ENCODE measurements around the gene RNF224.

RNF224 gene

DNA sequence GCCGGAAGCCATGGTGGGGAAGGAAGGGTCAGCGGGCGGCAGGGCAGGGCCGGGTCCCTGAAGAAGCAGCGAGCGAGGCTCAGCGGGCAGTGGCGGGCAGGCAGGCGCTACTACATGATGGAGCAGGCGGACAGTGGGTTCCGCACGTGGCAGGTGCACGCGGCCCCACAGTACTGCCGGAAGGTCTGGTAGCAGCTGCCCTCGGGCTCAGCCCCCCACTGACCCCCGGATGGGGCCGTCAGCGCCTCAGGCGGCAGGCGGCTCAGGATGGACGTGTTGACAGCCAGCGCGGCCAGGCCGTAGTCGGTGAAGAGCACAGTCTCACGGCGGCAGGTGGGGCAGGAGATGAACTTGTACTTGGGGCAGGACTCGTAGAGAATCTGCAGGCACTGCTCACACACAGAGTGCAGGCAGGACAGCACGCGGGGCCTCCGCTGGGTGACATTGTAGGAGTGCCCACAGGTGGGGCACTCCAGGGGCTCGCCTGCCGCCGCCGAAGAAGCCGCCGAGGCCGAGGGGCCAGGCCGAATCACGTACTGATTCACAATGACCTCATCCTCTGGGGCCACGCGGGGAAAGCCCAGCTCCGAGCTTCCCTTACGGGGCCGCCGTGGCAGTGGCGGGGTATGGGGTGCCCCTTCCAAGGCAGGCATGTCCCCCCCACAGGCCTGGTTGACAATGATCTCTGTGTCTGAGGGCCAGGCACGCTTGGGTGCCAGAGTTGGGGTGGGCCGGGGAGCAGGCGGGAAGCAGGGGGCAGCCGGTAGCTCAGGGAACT lies 6.8 kb upstream of the RNF224 start:
- in situ Hi-C loops (cut with HindIII; ENCODE audit: low pct_unique_long_range_greater_than_20kb, low sequenced_read_pairs), result no loop called here
- no peak for DNase-seq (ENCODE audit: low read depth in 1 of 2, low spot score in 1 of 2)
- TF ChIP-seq JUND (IDR thresholded peaks at IDR 0.05; ENCODE audit: low read depth), result no peak

DNA sequence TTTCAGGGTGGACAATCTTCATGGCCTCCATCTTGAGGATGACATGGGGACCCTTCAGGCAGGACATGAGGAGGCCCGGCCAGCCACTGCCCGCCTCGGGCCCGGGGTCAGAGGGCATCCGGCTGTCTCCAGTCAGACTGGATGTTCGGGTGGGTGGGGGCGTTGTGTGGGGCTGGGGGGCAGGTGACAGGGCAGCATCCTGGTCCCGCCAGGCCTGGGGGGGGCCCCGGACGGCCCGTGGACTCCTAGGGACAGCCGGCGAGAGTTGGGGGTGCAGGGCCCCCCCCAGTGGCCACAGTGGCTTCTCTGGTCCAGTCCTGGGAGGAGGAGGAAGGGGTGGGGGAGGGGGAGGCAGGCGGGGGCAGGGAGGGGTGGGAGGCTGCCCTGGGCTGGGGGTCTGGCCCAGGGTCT lies 6.2 kb upstream of the RNF224 start:
- in situ Hi-C loops (cut with HindIII; ENCODE audit: low pct_unique_long_range_greater_than_20kb, low sequenced_read_pairs), result no loop called here
- DNase-seq (ENCODE audit: low read depth in 1 of 2, low spot score in 1 of 2), result no peak
- no peak for TF ChIP-seq JUND (IDR thresholded peaks at IDR 0.05; ENCODE audit: low read depth)

DNA sequence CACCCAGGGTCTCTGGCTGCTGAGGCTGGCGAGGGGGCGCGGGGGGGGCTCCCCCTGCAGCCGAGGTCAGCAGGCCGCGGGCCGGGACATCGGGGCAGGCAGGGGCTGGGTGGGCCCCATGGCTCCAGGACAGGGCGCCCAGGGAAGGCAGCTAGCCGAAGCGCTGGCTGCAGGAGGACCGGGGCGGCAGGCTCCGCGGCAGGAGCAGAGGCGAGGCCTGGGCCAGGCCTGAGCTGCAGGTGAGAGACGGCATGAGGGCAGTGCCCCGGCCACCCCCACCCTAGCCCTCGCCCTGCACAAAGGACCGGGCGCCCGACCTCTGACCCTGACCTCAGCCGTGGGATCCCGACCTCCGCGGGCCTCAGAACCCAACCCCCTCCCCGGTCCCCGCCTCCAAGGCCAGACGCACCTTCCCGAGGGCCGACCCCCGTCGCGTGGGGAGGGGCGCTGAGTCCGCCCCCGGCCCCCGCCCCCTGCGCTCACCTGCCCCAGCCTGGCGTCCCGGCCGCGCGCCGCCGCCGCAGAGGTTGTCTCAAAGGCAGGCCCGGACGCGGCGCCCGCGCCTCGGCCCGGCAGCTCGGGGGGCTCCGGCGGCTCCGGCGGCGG lies 5.7 kb upstream of the RNF224 start:
- in situ Hi-C loops (cut with HindIII; ENCODE audit: low pct_unique_long_range_greater_than_20kb, low sequenced_read_pairs), result no loop called here
- peak in 1 of 2 experiments; percentile 55 for DNase-seq (ENCODE audit: low read depth in 1 of 2, low spot score in 1 of 2)
- no peak for TF ChIP-seq JUND (IDR thresholded peaks at IDR 0.05; ENCODE audit: low read depth)

DNA sequence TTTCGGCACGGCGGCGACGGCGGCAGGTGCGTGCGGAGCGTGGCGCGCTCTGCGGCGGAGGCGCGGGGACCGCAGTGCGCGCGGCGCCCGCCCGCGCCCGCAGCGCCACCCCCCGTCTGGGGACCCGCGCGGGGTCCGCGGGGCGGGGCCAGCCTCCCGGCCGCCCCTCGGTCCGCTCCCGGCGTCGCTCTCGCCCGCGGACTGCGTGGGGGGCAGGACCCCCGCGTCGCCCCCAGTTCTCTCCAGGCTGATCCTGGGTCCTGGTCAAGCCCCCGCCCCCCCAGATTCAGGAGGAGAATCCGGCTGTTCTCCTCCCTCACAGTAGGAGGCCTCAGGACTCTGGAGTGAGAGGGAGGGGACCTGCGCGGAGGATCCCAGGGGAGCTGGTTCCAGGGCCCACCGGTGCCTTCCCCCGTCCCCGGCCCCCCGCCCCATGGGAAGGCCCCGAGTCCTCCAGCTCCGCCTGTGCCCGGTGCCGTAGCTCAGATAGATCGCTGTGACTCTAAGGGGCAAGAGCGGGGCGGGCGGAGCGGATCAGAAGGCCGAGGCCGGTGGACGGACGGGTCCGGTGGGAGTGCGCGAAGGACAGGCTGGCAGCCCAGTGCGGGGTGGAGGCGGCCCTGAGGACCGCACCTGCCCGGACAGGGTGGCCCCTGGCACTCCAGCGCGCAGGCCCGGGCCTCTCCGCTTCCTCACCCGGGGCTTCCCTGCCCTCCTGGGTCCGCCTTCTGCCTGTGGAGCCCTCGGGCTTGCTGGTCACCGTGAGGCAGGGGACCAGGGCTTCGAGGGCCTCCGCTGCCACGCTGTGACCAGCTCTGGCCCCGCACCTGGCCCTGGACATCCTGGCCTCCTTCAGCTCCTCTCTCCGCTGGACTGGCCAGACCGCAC lies 4.9 kb upstream of the RNF224 start, which contains the start of gene RNF208:
Gene RNF208, minus strand, starts transcription at position 51 of the 888 bp plus-strand sequence. CDS start 1,028 bp downstream, outside the sequence.
- TF ChIP-seq JUND (IDR thresholded peaks at IDR 0.05; ENCODE audit: low read depth), result no peak
- in situ Hi-C loops (cut with HindIII; ENCODE audit: low pct_unique_long_range_greater_than_20kb, low sequenced_read_pairs), result no loop called here
- DNase-seq (ENCODE audit: low read depth in 1 of 2, low spot score in 1 of 2), result peak in 1 of 2 experiments; percentile 70

DNA sequence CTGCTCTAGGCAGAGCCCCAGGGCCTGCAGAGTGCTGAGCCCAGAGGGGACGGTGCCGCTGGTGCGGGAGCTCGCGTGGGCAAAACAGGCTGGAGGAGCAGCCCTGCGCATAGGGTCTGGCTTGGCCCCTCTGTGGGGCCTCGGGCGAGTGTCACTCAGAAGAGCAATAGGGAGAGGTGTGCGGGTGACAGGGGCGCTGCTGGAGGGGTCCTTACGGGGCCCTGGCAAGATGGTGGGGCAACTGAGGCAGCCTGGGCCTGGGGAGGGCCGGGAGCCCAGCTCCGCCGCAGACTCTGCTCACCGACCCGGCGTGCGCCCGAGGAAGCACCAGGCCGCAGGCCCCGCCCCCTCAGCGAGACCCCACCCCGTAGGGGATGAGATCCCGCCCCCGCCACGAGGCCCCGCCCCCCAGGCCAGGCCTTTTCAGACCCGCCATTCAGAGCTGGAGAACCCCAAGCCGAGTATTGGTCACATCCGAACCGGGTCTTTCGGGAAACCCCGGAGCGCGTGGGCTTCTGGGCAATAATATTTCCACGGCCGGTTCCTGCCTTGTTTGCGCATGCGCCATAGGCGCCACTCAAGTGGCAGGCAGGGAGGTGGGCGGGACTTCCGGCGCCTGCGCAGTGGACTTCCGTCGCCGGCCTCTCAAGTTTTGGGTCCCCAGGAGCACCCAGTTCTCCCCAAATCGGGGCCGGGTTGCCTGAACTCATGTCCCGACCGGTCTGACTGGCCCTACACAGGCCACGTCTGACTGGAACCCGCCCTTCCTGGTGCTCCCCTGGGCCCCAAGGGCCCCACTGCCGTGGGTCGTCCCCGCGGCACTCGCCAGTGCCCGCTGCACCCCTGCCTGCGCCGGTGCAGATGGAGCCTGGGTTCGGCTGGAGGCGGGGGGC lies 4.0 kb upstream of the RNF224 start:
- in situ Hi-C loops (cut with HindIII; ENCODE audit: low pct_unique_long_range_greater_than_20kb, low sequenced_read_pairs), result no loop called here
- peak; percentile 99 to 100 for DNase-seq (ENCODE audit: low read depth in 1 of 2, low spot score in 1 of 2)
- TF ChIP-seq JUND (IDR thresholded peaks at IDR 0.05; ENCODE audit: low read depth), result no peak; the same call in none of the 2 replicates

DNA sequence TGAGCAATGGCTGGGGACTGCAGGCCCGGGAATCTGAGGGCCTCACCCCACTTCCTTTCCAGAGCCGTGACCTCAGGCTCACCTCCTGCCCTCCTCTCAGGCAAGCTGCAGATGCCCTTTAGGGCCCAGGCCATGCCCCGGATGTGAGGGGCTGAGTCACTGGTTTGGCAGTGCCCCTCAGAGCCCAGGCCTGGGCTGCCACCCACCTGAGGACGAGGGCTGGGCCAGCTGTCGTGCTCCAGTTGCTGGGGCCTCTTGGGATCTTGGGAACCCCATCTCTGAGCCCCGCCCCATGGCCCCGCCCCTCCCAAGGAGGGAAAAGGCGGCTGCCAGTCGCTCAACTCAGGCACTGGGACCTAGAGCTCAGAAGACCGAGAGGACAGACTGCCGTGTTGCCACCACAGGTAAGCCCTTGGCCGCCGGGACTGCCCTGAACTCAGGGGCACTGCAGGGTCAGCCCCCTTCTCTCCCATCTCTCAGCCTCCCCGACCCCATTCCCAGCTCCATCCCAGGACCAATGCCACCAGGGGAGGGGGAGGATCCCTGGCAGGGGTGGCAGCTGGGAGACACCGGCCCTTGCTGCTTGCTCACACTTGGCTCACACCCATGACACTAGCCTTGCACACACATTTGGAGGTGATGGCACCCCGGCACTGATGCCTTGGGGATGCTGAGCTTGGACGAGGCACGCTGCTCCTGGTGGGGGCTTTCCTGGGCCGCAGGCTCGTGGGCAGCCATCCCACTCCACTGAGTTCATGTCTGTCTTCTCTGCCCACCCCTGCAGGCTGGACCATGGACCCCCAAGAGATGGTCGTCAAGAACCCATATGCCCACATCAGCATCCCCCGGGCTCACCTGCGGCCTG lies 2.2 kb upstream of the RNF224 start, which contains the start of gene CYSRT1:
Gene CYSRT1, plus strand, starts transcription at position 345 of the 865 bp plus-strand sequence. Its CDS starts 448 bp downstream, at position 793.
- peak in 1 of 2 experiments; percentile 54 for DNase-seq (ENCODE audit: low read depth in 1 of 2, low spot score in 1 of 2)
- no peak for TF ChIP-seq JUND (IDR thresholded peaks at IDR 0.05; ENCODE audit: low read depth)
- in situ Hi-C loops (cut with HindIII; ENCODE audit: low pct_unique_long_range_greater_than_20kb, low sequenced_read_pairs), result no loop called here

DNA sequence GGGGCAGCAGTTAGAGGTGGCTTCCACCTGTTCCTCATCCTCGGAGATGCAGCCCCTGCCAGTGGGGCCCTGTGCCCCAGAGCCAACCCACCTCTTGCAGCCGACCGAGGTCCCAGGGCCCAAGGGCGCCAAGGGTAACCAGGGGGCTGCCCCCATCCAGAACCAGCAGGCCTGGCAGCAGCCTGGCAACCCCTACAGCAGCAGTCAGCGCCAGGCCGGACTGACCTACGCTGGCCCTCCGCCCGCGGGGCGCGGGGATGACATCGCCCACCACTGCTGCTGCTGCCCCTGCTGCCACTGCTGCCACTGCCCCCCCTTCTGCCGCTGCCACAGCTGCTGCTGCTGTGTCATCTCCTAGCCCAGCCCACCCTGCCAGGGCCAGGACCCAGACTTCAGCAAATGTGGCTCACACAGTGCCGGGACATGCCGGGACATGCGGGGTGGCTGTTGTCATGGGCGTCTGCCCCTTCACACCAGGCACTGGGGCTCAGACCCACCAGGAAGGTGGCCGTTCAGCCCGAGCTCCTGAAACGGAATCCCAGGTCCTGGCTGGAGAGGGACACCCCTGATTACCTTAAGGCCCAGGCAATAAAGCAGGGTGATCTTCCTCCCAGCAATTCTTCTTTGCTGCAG lies 1.5 kb upstream of the RNF224 start:
- in situ Hi-C loops (cut with HindIII; ENCODE audit: low pct_unique_long_range_greater_than_20kb, low sequenced_read_pairs), result no loop called here
- no peak for DNase-seq (ENCODE audit: low read depth in 1 of 2, low spot score in 1 of 2)
- no peak for TF ChIP-seq JUND (IDR thresholded peaks at IDR 0.05; ENCODE audit: low read depth)

DNA sequence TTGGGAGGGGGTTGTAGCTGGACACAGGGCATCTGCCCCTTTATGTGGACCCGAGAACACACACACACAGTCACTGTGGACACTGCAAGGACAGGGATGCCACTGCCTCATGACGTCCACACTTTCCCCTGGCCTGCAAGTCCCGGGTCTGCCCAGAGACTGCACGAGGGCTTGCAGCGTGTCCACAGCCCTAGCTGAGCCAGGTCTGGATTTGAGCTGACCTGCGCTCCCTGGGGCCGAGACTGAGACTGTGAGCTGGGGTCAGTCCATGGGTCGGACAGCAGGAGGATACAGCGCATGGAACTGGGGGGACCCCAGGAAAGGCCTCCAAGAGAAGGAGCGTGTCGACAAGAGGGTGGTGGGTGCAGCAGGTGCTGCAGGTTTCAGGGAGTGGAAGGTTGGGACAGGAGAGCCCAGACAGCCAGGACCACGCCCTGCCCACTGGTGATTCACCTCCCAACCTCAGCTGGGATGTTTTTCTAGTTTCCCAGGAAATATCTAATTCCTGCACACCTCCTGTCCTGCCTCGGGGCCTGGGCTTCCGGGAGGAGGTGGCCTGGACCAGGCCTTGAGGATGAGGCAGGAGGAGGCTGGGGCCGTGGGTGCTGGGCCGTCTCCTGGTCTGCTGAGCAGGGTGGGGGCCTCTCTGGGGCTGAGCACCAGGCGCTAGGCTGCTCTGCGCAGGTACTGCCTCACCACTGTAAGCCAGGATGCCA lies 806 bp upstream of the RNF224 start:
- TF ChIP-seq JUND (IDR thresholded peaks at IDR 0.05; ENCODE audit: low read depth), result no peak
- DNase-seq (ENCODE audit: low read depth in 1 of 2, low spot score in 1 of 2), result peak in 1 of 2 experiments; percentile 81
- in situ Hi-C loops (cut with HindIII; ENCODE audit: low pct_unique_long_range_greater_than_20kb, low sequenced_read_pairs), result no loop called here

DNA sequence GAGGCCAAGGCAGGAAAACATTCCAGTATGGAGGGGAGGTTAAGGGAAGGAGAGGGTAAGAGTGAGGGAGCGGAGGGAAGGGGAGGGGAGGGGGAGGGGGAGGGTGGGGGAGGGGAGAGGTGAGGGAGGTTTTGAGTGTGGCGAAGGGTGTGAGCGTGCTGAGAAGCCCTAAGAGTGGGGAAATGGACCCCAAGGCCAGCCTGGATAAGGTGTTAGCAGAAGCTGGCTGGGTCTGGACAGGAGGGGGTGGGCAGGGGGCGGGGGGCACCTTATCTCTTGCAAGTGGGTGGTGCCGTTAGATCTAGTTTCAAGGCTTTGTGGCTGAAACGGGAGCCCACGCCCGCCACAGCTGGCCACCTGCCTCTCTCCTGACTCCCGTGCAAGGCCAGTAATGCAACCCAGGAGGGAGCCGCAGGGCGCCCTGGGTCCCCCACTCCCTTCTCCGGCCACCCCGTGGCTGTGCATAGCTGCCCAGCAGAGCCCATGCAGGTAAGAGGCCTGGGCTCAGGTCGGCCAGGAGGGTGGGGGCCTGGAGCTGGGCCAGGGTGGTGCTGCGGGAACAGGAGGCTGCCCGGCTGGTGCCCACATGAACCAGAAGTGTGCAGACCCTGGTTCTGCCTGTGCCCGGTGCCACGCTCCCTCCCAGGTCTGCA lies 677 bp downstream of the RNF224 start:
- in situ Hi-C loops (cut with HindIII; ENCODE audit: low pct_unique_long_range_greater_than_20kb, low sequenced_read_pairs), result no loop called here
- no peak for DNase-seq (ENCODE audit: low read depth in 1 of 2, low spot score in 1 of 2)

More for the DNA sequence above, 677 bp downstream of the RNF224 start:
- no peak for TF ChIP-seq JUND (IDR thresholded peaks at IDR 0.05; ENCODE audit: low read depth)
